Choroid plexus epithelial cell (primary cell): ENCODE results near the gene C7.

Experiments
- DNase-seq: peaks from one replicate; pipeline ENCODE4 v3.0.0-alpha.2; 2010; ENCODE audit warnings: low read depth
- H3K4me3 ChIP-seq: 2 replicates; pipeline ENCODE4 v1.5.1; 2011; ENCODE audit warnings: low read depth, mild to moderate bottlenecking, control low read depth, low read length, moderate library complexity
- CTCF ChIP-seq: conservative IDR thresholded peaks from 2 replicates; pipeline ENCODE4 v1.5.1; 2011; ENCODE audit warnings: low read depth, mild to moderate bottlenecking, control low read depth, inconsistent platforms, low read length, moderate library complexity

The C7 gene

GRCh38 chr5:40958811-40959210 is 49.5 kb downstream of the C7 start:
- no peak for DNase-seq
- no peak overlapping the region for H3K4me3 ChIP-seq
- TF ChIP-seq CTCF, result no peak

GRCh38 chr5:40960037-40960436 is 50.7 kb downstream of the C7 start:
- TF ChIP-seq CTCF, result no peak
- no peak overlapping the region for H3K4me3 ChIP-seq
- no peak for DNase-seq

- TF ChIP-seq CTCF, result peak; percentile 2
- no peak overlapping the region for H3K4me3 ChIP-seq
- no peak for DNase-seq
Measured at GRCh38 chr5:40962207-40962955, 53.1 kb downstream of the C7 start.

- no peak for DNase-seq
- no peak overlapping the region for H3K4me3 ChIP-seq
- TF ChIP-seq CTCF, result no peak
Measured at GRCh38 chr5:40972434-40972833, 63.1 kb downstream of the C7 start.

- no peak overlapping the region for H3K4me3 ChIP-seq
- TF ChIP-seq CTCF, result no peak
- no peak for DNase-seq
Measured at GRCh38 chr5:40973364-40974004, 64.2 kb downstream of the C7 start.

GRCh38 chr5:40976041-40976440 is 66.7 kb downstream of the C7 start:
- no peak for DNase-seq
- TF ChIP-seq CTCF, result no peak
- H3K4me3 ChIP-seq, result no peak overlapping the region

GRCh38 chr5:40976836-40977235 is 67.5 kb downstream of the C7 start:
- no peak overlapping the region for H3K4me3 ChIP-seq
- TF ChIP-seq CTCF, result no peak
- no peak for DNase-seq
